ENCODE measurements around the gene OR6Y1. TPM values are rescaled to one million over a fixed set of nuclear protein-coding genes. Genes with fewer than 3 reads are reported as not detected.
A peak's percentile ranks its signal among the peaks of the same experiment; 100 is the strongest.

OR6Y1 gene
- total RNA-seq, 1 donor from 2014 or later: not detected

GRCh38 chr1:158547533-158547932, 6.7 kb downstream of the OR6Y1 start:
- Histone ChIP-seq H3K36me3 (ENCODE audit: control insufficient read depth, insufficient read depth, low read length) (no peaks in the 10 kb centered on the region), H3K4me3 (ENCODE audit: low read depth, low read length) (no peak overlapping the region), H3K27me3 (ENCODE audit: control insufficient read depth, insufficient read depth, low read length) (no peaks in the 10 kb centered on the region)
- no peak for FAIRE-seq
- no peak for TF ChIP-seq CTCF (IDR thresholded peaks at IDR 0.05; ENCODE audit: insufficient read depth, low read length, severe bottlenecking)
- DNase-seq (ENCODE audit: low read depth): no peak

GRCh38 chr1:158537609-158538008, 16.6 kb downstream of the OR6Y1 start:
- FAIRE-seq: no peak

GRCh38 chr1:158534496-158534895, 19.7 kb downstream of the OR6Y1 start:
- Histone ChIP-seq H3K36me3 (ENCODE audit: control insufficient read depth, insufficient read depth, low read length) (no peaks in the 10 kb centered on the region), H3K4me3 (ENCODE audit: low read depth, low read length) (no peak overlapping the region), H3K27me3 (ENCODE audit: control insufficient read depth, insufficient read depth, low read length) (no peaks in the 10 kb centered on the region)
- no peak for TF ChIP-seq CTCF (IDR thresholded peaks at IDR 0.05; ENCODE audit: insufficient read depth, low read length, severe bottlenecking)
- FAIRE-seq (no peak), DNase-seq (ENCODE audit: low read depth) (no peak)

More at GRCh38 chr1:158537609-158538008, 16.6 kb downstream of the OR6Y1 start:
- no peak for DNase-seq (ENCODE audit: low read depth)
- Histone ChIP-seq H3K27me3 (ENCODE audit: control insufficient read depth, insufficient read depth, low read length) (no peaks in the 10 kb centered on the region), H3K36me3 (ENCODE audit: control insufficient read depth, insufficient read depth, low read length) (no peaks in the 10 kb centered on the region), H3K4me3 (ENCODE audit: low read depth, low read length) (no peak overlapping the region)
- TF ChIP-seq CTCF (IDR thresholded peaks at IDR 0.05; ENCODE audit: insufficient read depth, low read length, severe bottlenecking): no peak

GRCh38 chr1:158527190-158527815, 26.9 kb downstream of the OR6Y1 start:
- Histone ChIP-seq H3K4me3 (ENCODE audit: low read depth, low read length) (no peak overlapping the region), H3K27me3 (ENCODE audit: control insufficient read depth, insufficient read depth, low read length) (no peaks in the 10 kb centered on the region), H3K36me3 (ENCODE audit: control insufficient read depth, insufficient read depth, low read length) (no peaks in the 10 kb centered on the region)
- peak; percentile 50 for TF ChIP-seq CTCF (IDR thresholded peaks at IDR 0.05; ENCODE audit: insufficient read depth, low read length, severe bottlenecking)
- DNase-seq (ENCODE audit: low read depth): peak; percentile 30
- no peak for FAIRE-seq

GRCh38 chr1:158521666-158522058, 32.5 kb downstream of the OR6Y1 start:
- no peak overlapping the region for H3K4me3 ChIP-seq (ENCODE audit: low read depth, low read length)
- DNase-seq (ENCODE audit: low read depth): no peak
- no peaks in the 10 kb centered on the region for H3K36me3 ChIP-seq (ENCODE audit: control insufficient read depth, insufficient read depth, low read length)
- FAIRE-seq: no peak
- H3K27me3 ChIP-seq (ENCODE audit: control insufficient read depth, insufficient read depth, low read length): no peaks in the 10 kb centered on the region
- TF ChIP-seq CTCF (IDR thresholded peaks at IDR 0.05; ENCODE audit: insufficient read depth, low read length, severe bottlenecking): no peak
